DND-41 (cell line): ENCODE data around the gene DNAJC4.

Experiments used
- ATAC-seq: fragments of 200-7000 bp; cut with Tn5 transposase; 3 replicates; pipeline ENCODE4 v1.9.1; 2021; ENCODE audit warnings: low read depth; ENCODE audit not compliant: insufficient read depth
- DNase-seq: peaks from one replicate; pipeline ENCODE4 v3.0.0-alpha.2; 2020
- H2AFZ ChIP-seq: 2 replicates; pipeline ENCODE4 v1.6.0; 2012; ENCODE audit warnings: low read depth, low read length
- H3K27ac ChIP-seq: 2 replicates; pipeline ENCODE4 v1.5.1; 2012; ENCODE audit warnings: low read length, inconsistent platforms
- H3K27me3 ChIP-seq: fragments of 200-600 bp; sonication (generic); 2 replicates; pipeline ENCODE4 v1.6.0; 2012; ENCODE audit warnings: low read length, mild to moderate bottlenecking, inconsistent platforms; ENCODE audit not compliant: insufficient read depth, poor library complexity
- H3K36me3 ChIP-seq: 2 replicates; pipeline ENCODE4 v1.5.1; 2012; ENCODE audit warnings: low read length, inconsistent platforms; ENCODE audit not compliant: insufficient read depth
- H3K4me1 ChIP-seq: 2 replicates; pipeline ENCODE4 v1.5.1; 2012; ENCODE audit warnings: mild to moderate bottlenecking, low read length; ENCODE audit not compliant: insufficient read depth
- H3K4me2 ChIP-seq: 2 replicates; pipeline ENCODE4 v1.6.0; 2012; ENCODE audit warnings: mild to moderate bottlenecking, moderate library complexity, low read length, inconsistent platforms; ENCODE audit not compliant: insufficient read depth
- H3K4me3 ChIP-seq, 2 experiments: fragments of 200-600 bp in 1 of 2; shearing (Covaris generic) in 1 of 2; 2 replicates each; pipeline ENCODE4 v1.5.1; 2012 to 2016; ENCODE audit warnings: inconsistent platforms in 2 of 2, low read length in 2 of 2, mild to moderate bottlenecking in 2 of 2, low read depth in 1 of 2, moderate library complexity in 1 of 2
- H3K79me2 ChIP-seq: 2 replicates; pipeline ENCODE4 v1.6.0; 2012; ENCODE audit warnings: low read length, inconsistent platforms; ENCODE audit not compliant: insufficient read depth
- H3K9ac ChIP-seq: 2 replicates; pipeline ENCODE4 v1.6.0; 2012; ENCODE audit warnings: low read depth, mild to moderate bottlenecking, inconsistent platforms, low read length, moderate library complexity
- H3K9me3 ChIP-seq: 2 replicates; pipeline ENCODE4 v1.5.1; 2012; ENCODE audit warnings: low read length, moderate library complexity, mild to moderate bottlenecking, inconsistent platforms; ENCODE audit not compliant: insufficient read depth, severe bottlenecking
- H4K20me1 ChIP-seq: 2 replicates; pipeline ENCODE4 v1.6.0; 2012; ENCODE audit warnings: low read length; ENCODE audit not compliant: insufficient read depth
- EZH2 ChIP-seq: IDR thresholded peaks from 3 replicates; pipeline ENCODE4 v1.6.1; 2012; ENCODE audit warnings: borderline replicate concordance, low read depth, mild to moderate bottlenecking, moderate library complexity, low read length, inconsistent platforms; ENCODE audit not compliant: severe bottlenecking
- TF ChIP-seq, protein P1 (sequence below): IDR thresholded peaks from 2 replicates; pipeline ENCODE4 v1.5.1; 2012; ENCODE audit warnings: borderline replicate concordance, low read length, moderate library complexity, mild to moderate bottlenecking; ENCODE audit not compliant: poor library complexity, severe bottlenecking; ENCODE audit errors: extremely low read depth

DNAJC4 gene

DNA sequence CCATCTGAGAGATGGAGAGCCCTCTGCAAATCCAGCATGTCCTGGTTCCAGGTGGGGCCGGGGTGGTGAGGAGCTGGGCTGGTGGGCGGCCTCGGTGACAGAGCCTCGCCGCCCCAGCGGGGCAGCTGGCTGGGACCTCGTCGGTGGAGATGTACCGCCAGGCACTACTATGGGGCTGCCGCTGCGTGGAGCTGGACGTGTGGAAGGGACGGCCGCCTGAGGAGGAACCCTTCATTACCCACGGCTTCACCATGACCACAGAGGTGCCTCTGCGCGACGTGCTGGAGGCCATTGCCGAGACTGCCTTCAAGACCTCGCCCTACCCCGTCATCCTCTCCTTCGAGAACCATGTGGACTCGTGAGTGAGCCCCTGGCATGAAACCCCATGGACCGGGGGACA lies 28.0 kb downstream of the DNAJC4 start:
- no peak overlapping the region for H3K4me2 ChIP-seq
- no peak overlapping the region for H3K4me3 ChIP-seq
- H3K27ac ChIP-seq = no peak overlapping the region
- H3K9ac ChIP-seq = no peak overlapping the region
- H3K79me2 ChIP-seq = no peaks in the 10 kb centered on the region
- DNase-seq (no peak), ATAC-seq (no peak)
- peaks cover 54% of the 10 kb centered on the region for H3K36me3 ChIP-seq
- TF ChIP-seq, protein P1, sequence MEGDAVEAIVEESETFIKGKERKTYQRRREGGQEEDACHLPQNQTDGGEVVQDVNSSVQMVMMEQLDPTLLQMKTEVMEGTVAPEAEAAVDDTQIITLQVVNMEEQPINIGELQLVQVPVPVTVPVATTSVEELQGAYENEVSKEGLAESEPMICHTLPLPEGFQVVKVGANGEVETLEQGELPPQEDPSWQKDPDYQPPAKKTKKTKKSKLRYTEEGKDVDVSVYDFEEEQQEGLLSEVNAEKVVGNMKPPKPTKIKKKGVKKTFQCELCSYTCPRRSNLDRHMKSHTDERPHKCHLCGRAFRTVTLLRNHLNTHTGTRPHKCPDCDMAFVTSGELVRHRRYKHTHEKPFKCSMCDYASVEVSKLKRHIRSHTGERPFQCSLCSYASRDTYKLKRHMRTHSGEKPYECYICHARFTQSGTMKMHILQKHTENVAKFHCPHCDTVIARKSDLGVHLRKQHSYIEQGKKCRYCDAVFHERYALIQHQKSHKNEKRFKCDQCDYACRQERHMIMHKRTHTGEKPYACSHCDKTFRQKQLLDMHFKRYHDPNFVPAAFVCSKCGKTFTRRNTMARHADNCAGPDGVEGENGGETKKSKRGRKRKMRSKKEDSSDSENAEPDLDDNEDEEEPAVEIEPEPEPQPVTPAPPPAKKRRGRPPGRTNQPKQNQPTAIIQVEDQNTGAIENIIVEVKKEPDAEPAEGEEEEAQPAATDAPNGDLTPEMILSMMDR = no peak
- no peak for TF ChIP-seq EZH2
- H3K27me3 ChIP-seq = no peaks in the 10 kb centered on the region
- no peaks in the 10 kb centered on the region for H3K9me3 ChIP-seq
- H3K4me1 ChIP-seq = no peaks in the 10 kb centered on the region
- 0 out of 2 replicates have a peak, but pooled peaks cover 3% of the 10 kb centered on the region for H4K20me1 ChIP-seq
- H2AFZ ChIP-seq = no peak overlapping the region

DNA sequence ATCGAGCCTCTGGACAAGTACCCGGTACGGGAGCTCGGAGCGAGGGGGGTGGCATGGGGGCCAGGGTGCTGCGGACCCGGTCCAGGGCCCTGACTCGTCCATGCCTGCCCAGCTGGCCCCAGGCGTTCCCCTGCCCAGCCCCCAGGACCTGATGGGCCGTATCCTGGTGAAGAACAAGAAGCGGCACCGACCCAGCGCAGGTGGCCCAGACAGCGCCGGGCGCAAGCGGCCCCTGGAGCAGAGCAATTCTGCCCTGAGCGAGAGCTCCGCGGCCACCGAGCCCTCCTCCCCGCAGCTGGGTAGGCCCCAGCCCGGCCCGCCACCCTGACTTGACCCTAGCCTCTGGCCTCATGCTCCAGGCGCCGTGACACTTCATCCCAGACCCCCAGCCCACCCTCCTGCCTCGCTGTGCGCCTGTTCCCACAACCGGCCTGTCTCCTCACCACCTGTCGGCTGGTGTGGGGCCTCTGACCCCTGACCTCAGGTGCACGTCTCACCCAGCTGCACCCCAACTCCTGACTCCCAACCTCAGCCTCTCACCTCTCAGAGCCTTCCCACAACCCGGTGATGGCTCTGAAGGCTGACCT lies 28.7 kb downstream of the DNAJC4 start:
- Histone ChIP-seq H3K79me2 (no peaks in the 10 kb centered on the region), H3K27me3 (no peaks in the 10 kb centered on the region), H3K9ac (no peak overlapping the region), H3K4me2 (no peak overlapping the region), H3K4me3 (no peak overlapping the region), H3K4me1 (no peaks in the 10 kb centered on the region), H3K9me3 (no peaks in the 10 kb centered on the region), H4K20me1 (no peaks in the 10 kb centered on the region), H3K27ac (no peak overlapping the region), H2AFZ (no peak overlapping the region), H3K36me3 (peaks cover 57% of the 10 kb centered on the region)
- TF ChIP-seq EZH2 = no peak
- TF ChIP-seq, protein P1 = no peak
- DNase-seq (no peak), ATAC-seq (no peak)

DNA sequence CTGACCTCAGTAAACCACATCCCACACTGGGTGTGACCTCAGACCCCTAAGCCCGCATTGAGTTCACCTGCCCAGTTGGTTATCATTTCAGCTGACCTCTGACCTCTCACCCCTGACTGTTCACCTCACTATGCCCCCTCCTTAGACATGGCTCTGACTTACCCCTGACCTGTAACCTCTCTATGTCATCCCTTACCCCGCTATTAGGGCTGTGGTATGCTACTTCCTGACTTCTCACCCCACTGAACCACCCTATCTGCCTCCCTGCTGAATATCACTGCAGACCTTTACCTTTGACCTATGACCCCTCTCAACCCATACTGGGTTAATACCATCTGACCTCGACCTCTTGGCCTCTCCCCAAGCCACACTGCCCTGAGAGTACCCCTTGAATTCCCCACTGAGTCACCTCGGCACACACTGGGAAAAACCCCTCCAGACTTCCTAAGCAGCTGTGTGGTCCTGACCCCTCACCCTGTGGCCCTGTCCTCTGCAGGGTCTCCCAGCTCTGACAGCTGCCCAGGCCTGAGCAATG lies 29.3 kb downstream of the DNAJC4 start:
- Histone ChIP-seq H3K36me3 (peaks cover 55% of the 10 kb centered on the region), H4K20me1 (no peaks in the 10 kb centered on the region), H2AFZ (no peak overlapping the region), H3K9me3 (no peaks in the 10 kb centered on the region), H3K27ac (no peak overlapping the region), H3K79me2 (no peaks in the 10 kb centered on the region), H3K9ac (no peak overlapping the region), H3K4me2 (no peak overlapping the region), H3K4me3 (no peak overlapping the region), H3K27me3 (no peaks in the 10 kb centered on the region), H3K4me1 (no peaks in the 10 kb centered on the region)
- no peak for TF ChIP-seq EZH2
- TF ChIP-seq, protein P1 = no peak
- DNase-seq = no peak
- 0 out of 3 replicates have a peak, but pooled peaks have one; percentile 42 for ATAC-seq
